CD4-positive, CD25-positive, alpha-beta regulatory T cell (primary cell): ENCODE results near the gene CFAP57. TPM values are rescaled to one million over a fixed set of nuclear protein-coding genes. Genes with fewer than 3 reads are reported as not detected.

Experiments used
- ATAC-seq, 2 donors: fragments of 150-1000 bp; cut with Tn5 transposase; one replicate each; pipeline ENCODE4 v1.10.0; 2021; ENCODE audit warnings: low read depth in 2 of 2, moderate number of reproducible peaks in 2 of 2, moderate library complexity in 1 of 2
- DNase-seq, 3 donors: peaks; one replicate each; pipeline versions ENCODE4 v3.0.0 to v3.0.0-alpha.2; 2012 to 2022; ENCODE audit warnings: mixed read lengths in 1 of 3
- H3K27ac ChIP-seq: one replicate; pipeline ENCODE4 v1.7.0; 2013; ENCODE audit warnings: mild to moderate bottlenecking, low read length; ENCODE audit not compliant: insufficient read depth, poor library complexity, severe bottlenecking
- H3K27me3 ChIP-seq: one replicate; pipeline ENCODE4 v1.7.0; 2013; ENCODE audit warnings: low read length; ENCODE audit not compliant: control insufficient read depth, insufficient read depth
- H3K36me3 ChIP-seq: one replicate; pipeline ENCODE4 v1.7.0; 2013; ENCODE audit warnings: mild to moderate bottlenecking, low read length, moderate library complexity; ENCODE audit not compliant: control insufficient read depth, insufficient read depth
- H3K4me1 ChIP-seq: 2 replicates; pipeline ENCODE4 v1.7.0; 2013; ENCODE audit warnings: mild to moderate bottlenecking, low read length; ENCODE audit not compliant: insufficient read depth, control insufficient read depth, poor library complexity, severe bottlenecking
- H3K4me3 ChIP-seq: one replicate; pipeline ENCODE4 v1.7.0; 2013; ENCODE audit warnings: low read depth, mild to moderate bottlenecking, low read length, moderate library complexity
- H3K9me3 ChIP-seq, 2 experiments: 1 replicate in 1 of 2; 2 replicates in 1 of 2; pipeline ENCODE4 v1.7.0; 2013; ENCODE audit warnings: low read length in 2 of 2, mild to moderate bottlenecking in 1 of 2, moderate library complexity in 1 of 2; ENCODE audit not compliant: control insufficient read depth in 2 of 2
- H3K27ac Mint-ChIP-seq, 3 donors: one replicate each; pipeline ENCODE4 v1.8.0; 2020 to 2022; ENCODE audit warnings: mild to moderate bottlenecking in 3 of 3, mixed read lengths in 3 of 3, moderate library complexity in 2 of 3
- H3K27me3 Mint-ChIP-seq: one replicate; pipeline ENCODE4 v1.8.0; 2022; ENCODE audit warnings: mild to moderate bottlenecking, mixed read lengths
- H3K36me3 Mint-ChIP-seq: one replicate; pipeline ENCODE4 v1.8.0; 2020; ENCODE audit warnings: mixed read lengths
- H3K4me1 Mint-ChIP-seq, 4 donors: one replicate each; pipeline ENCODE4 v1.8.0; 2020 to 2022; ENCODE audit warnings: mixed read lengths in 4 of 4, mild to moderate bottlenecking in 1 of 4
- H3K4me3 Mint-ChIP-seq, 4 donors: one replicate each; pipeline ENCODE4 v1.8.0; 2020 to 2022; ENCODE audit warnings: mild to moderate bottlenecking in 4 of 4, mixed read lengths in 4 of 4, moderate library complexity in 3 of 4
- H3K9me3 Mint-ChIP-seq, 7 donors: one replicate each; pipeline ENCODE4 v1.8.0; 2020 to 2022; ENCODE audit warnings: mixed read lengths in 7 of 7, mild to moderate bottlenecking in 3 of 7, moderate library complexity in 2 of 7
- polyA plus RNA-seq, 4 donors: library from polyadenylated mRNA; unstranded; fragments of 300-500 nt; fragmentation: Illumina TruSeq; gene quantifications; one replicate each; pipeline ENCODE4 v1.2.3, GENCODE V29; 2021
- total RNA-seq: library from RNA; stranded (reverse); gene quantifications from one replicate; pipeline ENCODE4 v1.2.3, GENCODE V29; 2022

Gene CFAP57
- total and polyA plus RNA-seq, 5 donors from 2014 or later = 0.13 TPM; not detected in 4

GRCh38 chr1:43174873-43175272 is 2.7 kb downstream of the CFAP57 start:
- Mint-ChIP-seq H3K4me1 (peaks cover 5 to 32% (median 24%) of the 10 kb centered on the region in 4 donors), H3K36me3 (peaks cover 4% of the 10 kb centered on the region), H3K9me3 (no peaks in the 10 kb centered on the region), H3K4me3 (no peak overlapping the region), H3K27me3 (peaks cover 34% of the 10 kb centered on the region), H3K27ac (no peak overlapping the region)
- no peak for DNase-seq
- Histone ChIP-seq H3K27me3 (peaks cover 20% of the 10 kb centered on the region), H3K4me1 (peaks cover 19% of the 10 kb centered on the region), H3K36me3 (peaks cover 7% of the 10 kb centered on the region), H3K9me3 (no peaks in the 10 kb centered on the region), H3K4me3 (no peak overlapping the region), H3K27ac (no peak overlapping the region)
- no peak for ATAC-seq

GRCh38 chr1:43177691-43178090 is 5.6 kb downstream of the CFAP57 start:
- no peaks in the 10 kb centered on the region for H3K9me3 Mint-ChIP-seq
- H3K4me1 ChIP-seq = peaks cover 3% of the 10 kb centered on the region

GRCh38 chr1:43184388-43184787 is 12.3 kb downstream of the CFAP57 start:
- Mint-ChIP-seq H3K27me3 (peaks cover 12% of the 10 kb centered on the region), H3K4me3 (no peak overlapping the region), H3K4me1 (peaks cover 0 to 4% (median 0%) of the 10 kb centered on the region in 4 donors), H3K36me3 (no peaks in the 10 kb centered on the region), H3K27ac (no peak overlapping the region), H3K9me3 (peaks cover 0 to 1% (median 0%) of the 10 kb centered on the region in 7 donors)
- Histone ChIP-seq H3K27ac (no peak overlapping the region), H3K27me3 (peaks cover 3% of the 10 kb centered on the region), H3K36me3 (no peaks in the 10 kb centered on the region), H3K4me1 (no peaks in the 10 kb centered on the region), H3K4me3 (no peak overlapping the region), H3K9me3 (no peaks in the 10 kb centered on the region)
- ATAC-seq (no peak), DNase-seq (no peak)

More at GRCh38 chr1:43177691-43178090, 5.6 kb downstream of the CFAP57 start:
- H3K9me3 ChIP-seq = no peaks in the 10 kb centered on the region
- H3K4me3 ChIP-seq = no peak overlapping the region
- Mint-ChIP-seq H3K36me3 (no peaks in the 10 kb centered on the region), H3K4me1 (peaks cover 0 to 6% (median 2%) of the 10 kb centered on the region in 4 donors), H3K27ac (no peak overlapping the region), H3K27me3 (peaks cover 29% of the 10 kb centered on the region), H3K4me3 (no peak overlapping the region)
- peaks cover 23% of the 10 kb centered on the region for H3K27me3 ChIP-seq
- no peak overlapping the region for H3K27ac ChIP-seq
- no peaks in the 10 kb centered on the region for H3K36me3 ChIP-seq
- no peak for DNase-seq
- no peak for ATAC-seq

GRCh38 chr1:43184995-43185394 is 12.9 kb downstream of the CFAP57 start:
- peaks cover 17% of the 10 kb centered on the region for H3K27me3 Mint-ChIP-seq
- H3K9me3 ChIP-seq = no peaks in the 10 kb centered on the region
- ATAC-seq = no peak
- H3K4me1 ChIP-seq = no peaks in the 10 kb centered on the region
- no peak overlapping the region for H3K27ac Mint-ChIP-seq
- H3K4me3 ChIP-seq = no peak overlapping the region
- H3K9me3 Mint-ChIP-seq = peaks cover 0 to 6% (median under 1%) of the 10 kb centered on the region in 7 donors
- no peaks in the 10 kb centered on the region for H3K36me3 Mint-ChIP-seq
- H3K36me3 ChIP-seq = no peaks in the 10 kb centered on the region
- H3K4me3 Mint-ChIP-seq = no peak overlapping the region
- no peak for DNase-seq
- H3K4me1 Mint-ChIP-seq = peaks cover 0 to 4% (median 0%) of the 10 kb centered on the region in 4 donors
- H3K27ac ChIP-seq = no peak overlapping the region
- H3K27me3 ChIP-seq = peaks cover 6% of the 10 kb centered on the region

- Histone ChIP-seq H3K27ac (no peak overlapping the region), H3K36me3 (no peaks in the 10 kb centered on the region), H3K9me3 (no peaks in the 10 kb centered on the region), H3K4me1 (no peaks in the 10 kb centered on the region), H3K27me3 (peaks cover 3% of the 10 kb centered on the region), H3K4me3 (no peak overlapping the region)
- H3K9me3 Mint-ChIP-seq = peaks cover 0 to 9% (median 5%) of the 10 kb centered on the region in 7 donors
- H3K27me3 Mint-ChIP-seq = peaks cover 28% of the 10 kb centered on the region
- DNase-seq = no peak
- ATAC-seq = no peak
- H3K27ac Mint-ChIP-seq = no peak overlapping the region
- peaks cover 0 to 4% (median 0%) of the 10 kb centered on the region in 4 donors for H3K4me1 Mint-ChIP-seq
- no peak overlapping the region for H3K4me3 Mint-ChIP-seq
- H3K36me3 Mint-ChIP-seq = no peaks in the 10 kb centered on the region
Observed at GRCh38 chr1:43188106-43188505, 16.0 kb downstream of the CFAP57 start.

GRCh38 chr1:43194509-43194908 is 22.4 kb downstream of the CFAP57 start:
- Mint-ChIP-seq H3K27ac (no peak overlapping the region), H3K9me3 (peaks cover 0 to 14% (median 10%) of the 10 kb centered on the region in 7 donors), H3K4me1 (no peaks in the 10 kb centered on the region), H3K4me3 (no peak overlapping the region), H3K36me3 (no peaks in the 10 kb centered on the region), H3K27me3 (peaks cover 35% of the 10 kb centered on the region)
- Histone ChIP-seq H3K27me3 (peaks cover 9% of the 10 kb centered on the region), H3K27ac (no peak overlapping the region), H3K9me3 (peaks cover 10 to 11% of the 10 kb centered on the region in 2 experiments), H3K4me3 (no peak overlapping the region), H3K36me3 (no peaks in the 10 kb centered on the region), H3K4me1 (no peaks in the 10 kb centered on the region)
- DNase-seq (no peak), ATAC-seq (no peak)

GRCh38 chr1:43197343-43198127 is 25.4 kb downstream of the CFAP57 start:
- Histone ChIP-seq H3K4me1 (no peaks in the 10 kb centered on the region), H3K36me3 (no peaks in the 10 kb centered on the region), H3K4me3 (no peak overlapping the region), H3K27ac (no peak overlapping the region), H3K9me3 (peaks cover 10 to 11% of the 10 kb centered on the region in 2 experiments), H3K27me3 (peaks cover 6% of the 10 kb centered on the region)
- Mint-ChIP-seq H3K36me3 (no peaks in the 10 kb centered on the region), H3K9me3 (peaks cover 0 to 10% (median 5%) of the 10 kb centered on the region in 7 donors), H3K4me1 (no peaks in the 10 kb centered on the region), H3K4me3 (no peak overlapping the region), H3K27me3 (peaks cover 20% of the 10 kb centered on the region), H3K27ac (no peak overlapping the region)
- ATAC-seq (no peak), DNase-seq (no peak)
